Measurements from ENCODE around the gene UMOD. TPM values are rescaled to one million over a fixed set of nuclear protein-coding genes. Genes with fewer than 3 reads are reported as not detected.

Gene UMOD
- total and polyA plus RNA-seq, 4 donors, result not detected

DNA sequence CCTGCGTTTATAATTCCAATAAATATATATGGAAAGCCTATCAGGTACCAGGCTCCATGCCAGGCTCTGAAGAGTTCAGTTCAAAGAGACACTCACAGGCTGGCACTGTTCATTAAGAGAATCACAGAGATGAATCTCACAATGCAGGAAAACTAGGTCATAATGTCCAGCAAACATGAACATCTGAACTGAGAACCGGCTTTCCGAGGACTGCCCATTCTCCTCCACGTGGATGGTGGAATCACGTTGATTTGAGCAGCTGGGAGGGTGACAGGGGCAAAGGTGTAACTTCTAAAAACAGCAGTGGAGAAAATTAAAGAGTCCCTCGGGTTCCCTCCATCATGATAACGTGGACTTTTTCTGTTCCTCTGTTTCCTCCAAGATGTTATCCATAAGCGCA is 35.4 kb downstream of the UMOD start:
- 59% methylated on average over 8 of the region's 8 CpGs for WGBS
- Histone ChIP-seq H3K27me3 (ENCODE audit: control insufficient read depth in 4 of 4, insufficient read depth in 4 of 4, low read length in 3 of 4) (peaks cover 0 to 2% (median 0%) of the 10 kb centered on the region in 4 donors), H3K9ac (ENCODE audit: low read depth in 1 of 2, low read length in 2 of 2) (no peak overlapping the region), H3K4me1 (ENCODE audit: control insufficient read depth in 4 of 4, insufficient read depth in 4 of 4, low read length in 3 of 4) (no peaks in the 10 kb centered on the region), H3K36me3 (ENCODE audit: control insufficient read depth in 4 of 4, insufficient read depth in 3 of 4, low read depth in 1 of 4, low read length in 3 of 4) (no peaks in the 10 kb centered on the region), H3K4me3 (ENCODE audit: low read depth in 1 of 3, low read length in 3 of 3) (no peak overlapping the region), H3K27ac (ENCODE audit: low read depth in 1 of 2, low read length in 2 of 2) (no peak overlapping the region), H3K9me3 (ENCODE audit: control insufficient read depth in 4 of 4, low read length in 3 of 4) (no peaks in the 10 kb centered on the region)
- TF ChIP-seq NR2F2 (IDR thresholded peaks at IDR 0.05) (no peak), SP1 (IDR thresholded peaks at IDR 0.05) (no peak), FOXA1 (IDR thresholded peaks at IDR 0.05) (no peak), FOXA2 (IDR thresholded peaks at IDR 0.05) (no peak)
- TF ChIP-seq, protein P1, sequence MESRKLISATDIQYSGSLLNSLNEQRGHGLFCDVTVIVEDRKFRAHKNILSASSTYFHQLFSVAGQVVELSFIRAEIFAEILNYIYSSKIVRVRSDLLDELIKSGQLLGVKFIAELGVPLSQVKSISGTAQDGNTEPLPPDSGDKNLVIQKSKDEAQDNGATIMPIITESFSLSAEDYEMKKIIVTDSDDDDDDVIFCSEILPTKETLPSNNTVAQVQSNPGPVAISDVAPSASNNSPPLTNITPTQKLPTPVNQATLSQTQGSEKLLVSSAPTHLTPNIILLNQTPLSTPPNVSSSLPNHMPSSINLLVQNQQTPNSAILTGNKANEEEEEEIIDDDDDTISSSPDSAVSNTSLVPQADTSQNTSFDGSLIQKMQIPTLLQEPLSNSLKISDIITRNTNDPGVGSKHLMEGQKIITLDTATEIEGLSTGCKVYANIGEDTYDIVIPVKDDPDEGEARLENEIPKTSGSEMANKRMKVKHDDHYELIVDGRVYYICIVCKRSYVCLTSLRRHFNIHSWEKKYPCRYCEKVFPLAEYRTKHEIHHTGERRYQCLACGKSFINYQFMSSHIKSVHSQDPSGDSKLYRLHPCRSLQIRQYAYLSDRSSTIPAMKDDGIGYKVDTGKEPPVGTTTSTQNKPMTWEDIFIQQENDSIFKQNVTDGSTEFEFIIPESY (IDR thresholded peaks at IDR 0.05), result no peak
- TF ChIP-seq, protein P2, sequence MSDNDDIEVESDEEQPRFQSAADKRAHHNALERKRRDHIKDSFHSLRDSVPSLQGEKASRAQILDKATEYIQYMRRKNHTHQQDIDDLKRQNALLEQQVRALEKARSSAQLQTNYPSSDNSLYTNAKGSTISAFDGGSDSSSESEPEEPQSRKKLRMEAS (IDR thresholded peaks at IDR 0.05), result no peak
- DNase-seq (ENCODE audit: low spot score), result no peak

DNA sequence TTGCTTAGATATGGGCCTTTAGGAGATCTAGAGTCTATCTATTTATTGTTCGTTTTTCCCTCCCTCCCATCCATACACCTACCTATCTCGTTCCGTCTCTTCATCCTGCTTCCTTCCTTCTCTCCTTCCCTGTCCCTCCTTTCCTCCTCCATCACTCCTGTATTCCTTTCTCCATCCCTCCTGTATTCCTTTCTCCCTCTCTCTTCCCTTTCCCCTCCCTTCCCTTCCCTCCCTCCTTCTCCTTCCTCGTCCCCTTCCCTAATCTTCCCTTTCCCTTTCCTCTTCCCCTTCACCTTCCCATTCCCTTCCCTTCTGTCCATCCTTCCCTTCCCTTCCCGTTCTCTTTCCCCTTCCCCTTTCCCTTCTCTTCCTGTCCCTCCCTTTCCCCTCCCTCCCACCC is 35.8 kb downstream of the UMOD start:
- 65% methylated on average over 5 of the region's 5 CpGs for WGBS
- H3K36me3 ChIP-seq (ENCODE audit: control insufficient read depth in 4 of 4, insufficient read depth in 3 of 4, low read depth in 1 of 4, low read length in 3 of 4), result no peaks in the 10 kb centered on the region
- TF ChIP-seq FOXA2 (IDR thresholded peaks at IDR 0.05), result no peak
- TF ChIP-seq SP1 (IDR thresholded peaks at IDR 0.05), result no peak
- TF ChIP-seq, protein P3, sequence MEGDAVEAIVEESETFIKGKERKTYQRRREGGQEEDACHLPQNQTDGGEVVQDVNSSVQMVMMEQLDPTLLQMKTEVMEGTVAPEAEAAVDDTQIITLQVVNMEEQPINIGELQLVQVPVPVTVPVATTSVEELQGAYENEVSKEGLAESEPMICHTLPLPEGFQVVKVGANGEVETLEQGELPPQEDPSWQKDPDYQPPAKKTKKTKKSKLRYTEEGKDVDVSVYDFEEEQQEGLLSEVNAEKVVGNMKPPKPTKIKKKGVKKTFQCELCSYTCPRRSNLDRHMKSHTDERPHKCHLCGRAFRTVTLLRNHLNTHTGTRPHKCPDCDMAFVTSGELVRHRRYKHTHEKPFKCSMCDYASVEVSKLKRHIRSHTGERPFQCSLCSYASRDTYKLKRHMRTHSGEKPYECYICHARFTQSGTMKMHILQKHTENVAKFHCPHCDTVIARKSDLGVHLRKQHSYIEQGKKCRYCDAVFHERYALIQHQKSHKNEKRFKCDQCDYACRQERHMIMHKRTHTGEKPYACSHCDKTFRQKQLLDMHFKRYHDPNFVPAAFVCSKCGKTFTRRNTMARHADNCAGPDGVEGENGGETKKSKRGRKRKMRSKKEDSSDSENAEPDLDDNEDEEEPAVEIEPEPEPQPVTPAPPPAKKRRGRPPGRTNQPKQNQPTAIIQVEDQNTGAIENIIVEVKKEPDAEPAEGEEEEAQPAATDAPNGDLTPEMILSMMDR (IDR thresholded peaks at IDR 0.05; ENCODE audit: low read depth, low read length, missing input control), result no peak
- no peak for TF ChIP-seq GABPA (IDR thresholded peaks at IDR 0.05 in 1 of 2, conservative IDR thresholded peaks at IDR 0.05 in 1 of 2)
- TF ChIP-seq, protein P4, sequence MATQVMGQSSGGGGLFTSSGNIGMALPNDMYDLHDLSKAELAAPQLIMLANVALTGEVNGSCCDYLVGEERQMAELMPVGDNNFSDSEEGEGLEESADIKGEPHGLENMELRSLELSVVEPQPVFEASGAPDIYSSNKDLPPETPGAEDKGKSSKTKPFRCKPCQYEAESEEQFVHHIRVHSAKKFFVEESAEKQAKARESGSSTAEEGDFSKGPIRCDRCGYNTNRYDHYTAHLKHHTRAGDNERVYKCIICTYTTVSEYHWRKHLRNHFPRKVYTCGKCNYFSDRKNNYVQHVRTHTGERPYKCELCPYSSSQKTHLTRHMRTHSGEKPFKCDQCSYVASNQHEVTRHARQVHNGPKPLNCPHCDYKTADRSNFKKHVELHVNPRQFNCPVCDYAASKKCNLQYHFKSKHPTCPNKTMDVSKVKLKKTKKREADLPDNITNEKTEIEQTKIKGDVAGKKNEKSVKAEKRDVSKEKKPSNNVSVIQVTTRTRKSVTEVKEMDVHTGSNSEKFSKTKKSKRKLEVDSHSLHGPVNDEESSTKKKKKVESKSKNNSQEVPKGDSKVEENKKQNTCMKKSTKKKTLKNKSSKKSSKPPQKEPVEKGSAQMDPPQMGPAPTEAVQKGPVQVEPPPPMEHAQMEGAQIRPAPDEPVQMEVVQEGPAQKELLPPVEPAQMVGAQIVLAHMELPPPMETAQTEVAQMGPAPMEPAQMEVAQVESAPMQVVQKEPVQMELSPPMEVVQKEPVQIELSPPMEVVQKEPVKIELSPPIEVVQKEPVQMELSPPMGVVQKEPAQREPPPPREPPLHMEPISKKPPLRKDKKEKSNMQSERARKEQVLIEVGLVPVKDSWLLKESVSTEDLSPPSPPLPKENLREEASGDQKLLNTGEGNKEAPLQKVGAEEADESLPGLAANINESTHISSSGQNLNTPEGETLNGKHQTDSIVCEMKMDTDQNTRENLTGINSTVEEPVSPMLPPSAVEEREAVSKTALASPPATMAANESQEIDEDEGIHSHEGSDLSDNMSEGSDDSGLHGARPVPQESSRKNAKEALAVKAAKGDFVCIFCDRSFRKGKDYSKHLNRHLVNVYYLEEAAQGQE (IDR thresholded peaks at IDR 0.05), result no peak

DNA sequence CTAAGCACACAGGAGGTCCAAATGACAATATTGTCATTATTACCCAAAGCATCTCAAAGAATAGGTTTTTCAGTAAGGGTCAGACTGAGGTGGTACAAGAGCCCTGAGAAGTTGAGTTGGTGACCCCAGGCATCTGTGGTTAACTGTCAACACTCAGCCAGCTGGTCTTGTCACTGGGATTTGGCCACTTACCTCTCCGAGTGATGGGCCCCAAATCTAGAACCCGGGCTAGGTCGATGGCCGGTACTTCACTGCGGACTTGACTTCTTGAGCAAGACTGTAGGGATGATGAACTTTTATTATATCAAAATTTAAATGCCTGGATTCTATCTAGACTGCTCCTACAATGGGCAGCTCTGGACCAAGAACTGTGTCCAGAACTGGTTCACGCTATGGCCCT is 36.8 kb downstream of the UMOD start:
- DNase-seq (ENCODE audit: low spot score), result no peak
- Histone ChIP-seq H3K27ac (ENCODE audit: low read depth in 1 of 2, low read length in 2 of 2) (no peak overlapping the region), H3K4me1 (ENCODE audit: control insufficient read depth in 4 of 4, insufficient read depth in 4 of 4, low read length in 3 of 4) (no peaks in the 10 kb centered on the region), H3K27me3 (ENCODE audit: control insufficient read depth in 4 of 4, insufficient read depth in 4 of 4, low read length in 3 of 4) (peaks cover 0 to 2% (median 0%) of the 10 kb centered on the region in 4 donors), H3K9ac (ENCODE audit: low read depth in 1 of 2, low read length in 2 of 2) (no peak overlapping the region), H3K4me3 (ENCODE audit: low read depth in 1 of 3, low read length in 3 of 3) (no peak overlapping the region), H3K36me3 (ENCODE audit: control insufficient read depth in 4 of 4, insufficient read depth in 3 of 4, low read depth in 1 of 4, low read length in 3 of 4) (no peaks in the 10 kb centered on the region), H3K9me3 (ENCODE audit: control insufficient read depth in 4 of 4, low read length in 3 of 4) (no peaks in the 10 kb centered on the region)
- 95% methylated on average over 6 of the region's 6 CpGs for WGBS
- TF ChIP-seq GABPA (IDR thresholded peaks at IDR 0.05 in 1 of 2, conservative IDR thresholded peaks at IDR 0.05 in 1 of 2) (no peak), FOXA2 (IDR thresholded peaks at IDR 0.05) (no peak), HNF4A (conservative IDR thresholded peaks at IDR 0.05) (no peak), JUND (IDR thresholded peaks at IDR 0.05) (no peak), SP1 (IDR thresholded peaks at IDR 0.05) (no peak), HNF4G (IDR thresholded peaks at IDR 0.05) (no peak)
- TF ChIP-seq, protein P1 (IDR thresholded peaks at IDR 0.05), result no peak
- TF ChIP-seq, protein P4 (IDR thresholded peaks at IDR 0.05), result no peak
- TF ChIP-seq, protein P2 (IDR thresholded peaks at IDR 0.05), result no peak

More for the DNA sequence above, 35.8 kb downstream of the UMOD start:
- DNase-seq (ENCODE audit: low spot score), result no peak
- Histone ChIP-seq H3K27me3 (ENCODE audit: control insufficient read depth in 4 of 4, insufficient read depth in 4 of 4, low read length in 3 of 4) (peaks cover 0 to 2% (median 0%) of the 10 kb centered on the region in 4 donors), H3K9ac (ENCODE audit: low read depth in 1 of 2, low read length in 2 of 2) (no peak overlapping the region), H3K4me3 (ENCODE audit: low read depth in 1 of 3, low read length in 3 of 3) (no peak overlapping the region), H3K4me1 (ENCODE audit: control insufficient read depth in 4 of 4, insufficient read depth in 4 of 4, low read length in 3 of 4) (no peaks in the 10 kb centered on the region), H3K27ac (ENCODE audit: low read depth in 1 of 2, low read length in 2 of 2) (no peak overlapping the region), H3K9me3 (ENCODE audit: control insufficient read depth in 4 of 4, low read length in 3 of 4) (no peaks in the 10 kb centered on the region)

Measured in liver (tissue), 9 donors.